SK-N-SH (cell line): ENCODE results near the gene KLK15. TPM values are rescaled to one million over a fixed set of nuclear protein-coding genes. Genes with fewer than 3 reads are reported as not detected.
A peak's percentile ranks its signal among the peaks of the same experiment; 100 is the strongest.

Experiments
- CTCF ChIA-PET: fragments of 300-600, 350-600 bp; formaldehyde crosslinking; extraction: SDS; loops from one replicate; lab custom pipeline; 2021; lab: Yijun Ruan, JAX
- POLR2A ChIA-PET: fragments of 350-600 bp; sonication (Branson Sonifier 250); formaldehyde crosslinking; extraction: SDS; loops from one replicate; lab custom pipeline; 2020; ENCODE audit warnings: antibody characterized with exemption, inconsistent platforms; lab: Yijun Ruan, JAX
- DNase-seq: peaks from one replicate; pipeline ENCODE4 v3.0.0; 2012
- H2AFZ ChIP-seq: fragments of 200-600 bp; sonication (generic); 2 replicates; pipeline ENCODE4 v1.8.1; 2016; ENCODE audit warnings: antibody characterized with exemption, mild to moderate bottlenecking, low read depth
- H3F3A ChIP-seq: fragments of 200-600 bp; sonication (generic); replicated peaks from 2 replicates; pipeline ENCODE3; 2016; ENCODE audit warnings: antibody characterized with exemption, mild to moderate bottlenecking; ENCODE audit not compliant: insufficient read depth
- H3K27ac ChIP-seq, 2 experiments: fragments of 200-500 bp in 1 of 2; fragments of 200-600 bp in 1 of 2; sonication (Bioruptor generic) in 1 of 2; sonication (generic), shearing (Covaris generic) in 1 of 2; 2 replicates each; pipeline versions ENCODE4 v1.5.1 to v1.6.1; 2014 to 2016; ENCODE audit warnings: low read depth in 2 of 2, inconsistent platforms in 1 of 2, low read length in 1 of 2, mild to moderate bottlenecking in 1 of 2, mixed read lengths in 1 of 2
- H3K27me3 ChIP-seq: fragments of 200-600 bp; sonication (generic), shearing (Covaris generic); 2 replicates; pipeline ENCODE4 v1.6.1; 2016; ENCODE audit warnings: mixed run types; ENCODE audit not compliant: insufficient read depth
- H3K36me3 ChIP-seq, 2 experiments: fragments of 200-500 bp in 1 of 2; fragments of 200-600 bp in 1 of 2; sonication (Bioruptor generic) in 1 of 2; sonication (generic) in 1 of 2; replicated peaks in 1 of 2; 2 replicates each; pipeline versions ENCODE3 to v1.5.1; 2014 to 2016; ENCODE audit warnings: low read length in 1 of 2, mild to moderate bottlenecking in 1 of 2; ENCODE audit not compliant: insufficient read depth in 2 of 2, control insufficient read depth in 1 of 2
- H3K4me1 ChIP-seq, 2 experiments: fragments of 200-500 bp in 1 of 2; fragments of 200-600 bp in 1 of 2; sonication (Bioruptor generic) in 1 of 2; sonication (generic), shearing (Covaris generic) in 1 of 2; 2 replicates each; pipeline versions ENCODE4 v1.5.1 to v1.6.1; 2014 to 2016; ENCODE audit warnings: low read depth in 1 of 2, low read length in 1 of 2, mixed run types in 1 of 2; ENCODE audit not compliant: insufficient read depth in 2 of 2, control insufficient read depth in 1 of 2
- H3K4me2 ChIP-seq: fragments of 200-600 bp; sonication (generic), shearing (Covaris generic); 2 replicates; pipeline ENCODE4 v1.6.1; 2017; ENCODE audit warnings: mixed run types
- H3K4me3 ChIP-seq, 2 experiments: fragments of 200-500 bp in 1 of 2; fragments of 200-600 bp in 1 of 2; sonication (Bioruptor generic) in 1 of 2; sonication (generic), shearing (Covaris generic) in 1 of 2; 2 replicates each; pipeline versions ENCODE4 v1.5.1 to v1.8.1; 2014 to 2016; ENCODE audit warnings: low read depth in 2 of 2, inconsistent platforms in 1 of 2, low read length in 1 of 2, mild to moderate bottlenecking in 1 of 2, mixed read lengths in 1 of 2, moderate library complexity in 1 of 2
- H3K79me2 ChIP-seq: fragments of 200-600 bp; sonication (generic); 2 replicates; pipeline ENCODE4 v1.8.1; 2017; ENCODE audit warnings: mild to moderate bottlenecking; ENCODE audit not compliant: insufficient read depth
- H3K9ac ChIP-seq: fragments of 200-600 bp; sonication (generic); 2 replicates; pipeline ENCODE4 v1.6.1; 2017; ENCODE audit warnings: mixed run types
- H3K9me2 ChIP-seq: fragments of 200-600 bp; sonication (generic); 2 replicates; pipeline ENCODE4 v1.6.1; 2017; ENCODE audit warnings: mixed run types
- H3K9me3 ChIP-seq: fragments of 200-600 bp; sonication (generic); 2 replicates; pipeline ENCODE4 v1.6.1; 2017; ENCODE audit warnings: mixed run types, mild to moderate bottlenecking, moderate library complexity
- H4K20me1 ChIP-seq: fragments of 200-600 bp; sonication (generic); 2 replicates; pipeline ENCODE4 v1.6.1; 2017; ENCODE audit warnings: mild to moderate bottlenecking, mixed run types; ENCODE audit not compliant: insufficient read depth
- CHD2 ChIP-seq: fragments of 150-350 bp; IDR thresholded peaks from 2 replicates; pipeline ENCODE4 v1.6.1; 2018; ENCODE audit warnings: low read length; ENCODE audit not compliant: partially characterized antibody
- ELF1 ChIP-seq: IDR thresholded peaks from 2 replicates; pipeline ENCODE4 v1.4.0; 2012
- EZH2phosphoT487 ChIP-seq: fragments of 200-600 bp; sonication (generic); IDR thresholded peaks from 2 replicates; pipeline ENCODE4 v1.6.1; 2017; ENCODE audit warnings: low read depth, mixed run types, mild to moderate bottlenecking, antibody characterized with exemption, moderate library complexity, borderline replicate concordance
- FOSL2 ChIP-seq: IDR thresholded peaks from 2 replicates; pipeline ENCODE4 v1.4.0; 2012; ENCODE audit warnings: low read depth, mild to moderate bottlenecking, moderate library complexity, borderline replicate concordance
- GABPA ChIP-seq: IDR thresholded peaks from 2 replicates; pipeline ENCODE4 v1.4.0; 2012; ENCODE audit warnings: low read depth, mild to moderate bottlenecking
- GATA2 ChIP-seq: sonication (generic); formaldehyde crosslinking; IDR thresholded peaks from 2 replicates; pipeline ENCODE4 v1.5.0; 2020; ENCODE audit warnings: mild to moderate bottlenecking, missing genetic modification reagents
- IRF3 ChIP-seq: fragments of 150-350 bp; IDR thresholded peaks from 2 replicates; pipeline ENCODE4 v1.6.1; 2016; ENCODE audit warnings: mild to moderate bottlenecking, low read depth, low read length
- JUND ChIP-seq: IDR thresholded peaks from 2 replicates; pipeline ENCODE4 v1.4.0; 2012
- NFIC ChIP-seq: IDR thresholded peaks from 2 replicates; pipeline ENCODE4 v1.4.0; 2012; ENCODE audit warnings: borderline replicate concordance
- POLR2AphosphoS5 ChIP-seq: IDR thresholded peaks from 2 replicates; pipeline ENCODE4 v1.6.1; 2012; ENCODE audit warnings: low read depth, low read length
- RAD21 ChIP-seq: IDR thresholded peaks from 2 replicates; pipeline ENCODE4 v1.6.1; 2012; ENCODE audit warnings: mild to moderate bottlenecking, low read length
- RCOR1 ChIP-seq: fragments of 150-350 bp; IDR thresholded peaks from 2 replicates; pipeline ENCODE4 v1.6.1; 2017; ENCODE audit warnings: antibody characterized with exemption, low read length
- RFX5 ChIP-seq: IDR thresholded peaks from 2 replicates; pipeline ENCODE4 v1.6.1; 2012; ENCODE audit warnings: mild to moderate bottlenecking, improper control_type of control experiment, low read length
- RXRA ChIP-seq: IDR thresholded peaks from 2 replicates; pipeline ENCODE4 v1.4.0; 2012; ENCODE audit warnings: low read depth, mild to moderate bottlenecking, borderline replicate concordance
- SMC3 ChIP-seq: IDR thresholded peaks from 2 replicates; pipeline ENCODE4 v1.6.1; 2012; ENCODE audit warnings: low read depth, low read length, improper control_type of control experiment
- TEAD4 ChIP-seq: IDR thresholded peaks from 2 replicates; pipeline ENCODE4 v1.4.0; 2012; ENCODE audit warnings: mild to moderate bottlenecking, borderline replicate concordance; ENCODE audit not compliant: insufficient read depth
- ZBTB33 ChIP-seq: IDR thresholded peaks from 2 replicates; pipeline ENCODE4 v1.4.0; 2012; ENCODE audit warnings: low read depth, borderline replicate concordance
- WGBS: methylation state at CpG from one replicate; pipeline ENCODE4 v1.1.6; 2017; ENCODE audit warnings: low lambda C conversion rate; 5-methylcytosine and 5-hydroxymethylcytosine counted together
- polyA plus RNA-seq, 3 experiments: library from polyadenylated mRNA; depleted of rRNA; stranded (reverse); fragments of >200 nt; gene quantifications; 2 replicates each; pipeline ENCODE4 v1.2.3, GENCODE V29; 2012
- TF ChIP-seq, protein P1 (sequence below): fragments of 150-350 bp; IDR thresholded peaks from 2 replicates; pipeline ENCODE4 v1.6.1; 2017; ENCODE audit warnings: antibody characterized with exemption, low read length, low read depth, borderline replicate concordance

KLK15 gene
- polyA plus RNA-seq, 1 of the 3 experiments (the other 2 are of a cell fraction) = not detected

- Histone ChIP-seq H3K4me2 (no peak overlapping the region), H3K4me3 (no peak overlapping the region), H3K9me2 (no peaks in the 10 kb centered on the region), H4K20me1 (no peaks in the 10 kb centered on the region), H3K27me3 (peaks cover under 1% of the 10 kb centered on the region; the same call in 1 of the 2 replicates), H2AFZ (no peak overlapping the region), H3K27ac (no peak overlapping the region), H3K4me1 (no peaks in the 10 kb centered on the region), H3F3A (no peaks in the 10 kb centered on the region), H3K9me3 (no peaks in the 10 kb centered on the region), H3K79me2 (no peaks in the 10 kb centered on the region), H3K36me3 (no peaks in the 10 kb centered on the region), H3K9ac (no peak overlapping the region)
- WGBS = 48% methylated on average over 4 of the region's 5 CpGs
- TF ChIP-seq ELF1 = no peak
- TF ChIP-seq RFX5 = no peak
- TF ChIP-seq ZBTB33 = no peak
- no peak for TF ChIP-seq GATA2 (CRISPR knock-in tag)
- TF ChIP-seq GABPA = no peak
- TF ChIP-seq IRF3 = no peak
- TF ChIP-seq TEAD4 = no peak
- no peak for TF ChIP-seq EZH2phosphoT487
- TF ChIP-seq JUND = no peak
- TF ChIP-seq, protein P1, sequence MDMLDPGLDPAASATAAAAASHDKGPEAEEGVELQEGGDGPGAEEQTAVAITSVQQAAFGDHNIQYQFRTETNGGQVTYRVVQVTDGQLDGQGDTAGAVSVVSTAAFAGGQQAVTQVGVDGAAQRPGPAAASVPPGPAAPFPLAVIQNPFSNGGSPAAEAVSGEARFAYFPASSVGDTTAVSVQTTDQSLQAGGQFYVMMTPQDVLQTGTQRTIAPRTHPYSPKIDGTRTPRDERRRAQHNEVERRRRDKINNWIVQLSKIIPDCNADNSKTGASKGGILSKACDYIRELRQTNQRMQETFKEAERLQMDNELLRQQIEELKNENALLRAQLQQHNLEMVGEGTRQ = no peak
- no peak for TF ChIP-seq RAD21
- no peak for TF ChIP-seq CHD2
- no peak for TF ChIP-seq SMC3
- TF ChIP-seq RCOR1 = no peak
- TF ChIP-seq POLR2AphosphoS5 = no peak
- no peak for TF ChIP-seq FOSL2
- TF ChIP-seq NFIC = no peak
- no peak for TF ChIP-seq RXRA
- CTCF ChIA-PET = no interaction called here
- peak; percentile 70 for DNase-seq
- POLR2A ChIA-PET = no interaction called here
These were observed 3.6 kb downstream of the KLK15 start for GRCh38 chr19:50829801-50830200.
